K562 (cell line): ENCODE results near the gene AAK1.

Experiments
- EGR1 ChIP-seq: fragments of 450-650 bp; conservative IDR thresholded peaks from 2 replicates; pipeline ENCODE4 v1.6.1; 2017; ENCODE audit warnings: mild to moderate bottlenecking
- GTF2E2 ChIP-seq: fragments of 200-800 bp; sonication (Bioruptor generic); IDR thresholded peaks from 2 replicates; pipeline ENCODE4 v1.6.1; 2016; ENCODE audit warnings: missing genetic modification characterization, missing compliant biosample characterization
- RAD21 ChIP-seq, 2 experiments: fragments of 250-450 bp in 1 of 2; fragments of 450-650 bp in 1 of 2; sonication (Bioruptor Pico) in 1 of 2; formaldehyde crosslinking in 1 of 2; IDR thresholded peaks in 1 of 2; conservative IDR thresholded peaks in 1 of 2; 2 replicates each; pipeline versions ENCODE4 v1.4.0 to v1.8.0; 2020 to 2022; ENCODE audit warnings: mild to moderate bottlenecking in 2 of 2, moderate library complexity in 1 of 2
- SAFB2 ChIP-seq: fragments of 200-400 bp; formaldehyde crosslinking; IDR thresholded peaks from 2 replicates; pipeline ENCODE4 v1.6.1; 2018; ENCODE audit warnings: borderline replicate concordance, low read length, low read depth, moderate library complexity; ENCODE audit not compliant: severe bottlenecking
- ZNF324 ChIP-seq: fragments of 250-450 bp; sonication (Bioruptor Pico); IDR thresholded peaks from 2 replicates; pipeline ENCODE4 v1.4.0; 2020; ENCODE audit warnings: mild to moderate bottlenecking
- ZNF431 ChIP-seq: sonication (generic); formaldehyde crosslinking; IDR thresholded peaks from 2 replicates; pipeline ENCODE4 v1.8.0; 2022; ENCODE audit warnings: mild to moderate bottlenecking, missing genetic modification reagents

- TF ChIP-seq EGR1: no peak
- TF ChIP-seq SAFB2: no peak
- TF ChIP-seq ZNF324 (CRISPR knock-in tag): no peak
- no peak for TF ChIP-seq RAD21 (CRISPR knock-in tag; conservative IDR thresholded peaks at IDR 0.05 in 1 of 2, IDR thresholded peaks at IDR 0.05 in 1 of 2)
- TF ChIP-seq GTF2E2 (tag): no peak
- no peak for TF ChIP-seq ZNF431 (CRISPR knock-in tag)
Measured at GRCh38 chr2:69438580-69438979, 205.0 kb downstream of the AAK1 start.
